Loucy (cell line): ENCODE results near the gene GOLM1.

Source experiments
- H2AFZ ChIP-seq: fragments of 200-600 bp; sonication (generic); 2 replicates; pipeline ENCODE4 v1.6.0; 2016; ENCODE audit warnings: antibody characterized with exemption, mild to moderate bottlenecking, low read length, moderate library complexity
- H3F3A ChIP-seq: fragments of 200-600 bp; 2 replicates; pipeline ENCODE4 v1.6.0; 2016; ENCODE audit warnings: antibody characterized with exemption, low read depth, mild to moderate bottlenecking
- H3K27me3 ChIP-seq: fragments of 200-600 bp; sonication (generic); 2 replicates; pipeline ENCODE4 v1.6.1; 2014; ENCODE audit warnings: low read length, mild to moderate bottlenecking; ENCODE audit not compliant: insufficient read depth, poor library complexity, severe bottlenecking
- H3K36me3 ChIP-seq: fragments of 200-600 bp; sonication (generic); 2 replicates; pipeline ENCODE4 v1.6.1; 2016; ENCODE audit warnings: low read length; ENCODE audit not compliant: insufficient read depth
- H3K4me1 ChIP-seq: fragments of 200-600 bp; sonication (generic); 2 replicates; pipeline ENCODE4 v1.5.1; 2014; ENCODE audit warnings: low read length, mild to moderate bottlenecking; ENCODE audit not compliant: insufficient read depth, poor library complexity, severe bottlenecking
- H3K4me2 ChIP-seq: fragments of 200-600 bp; sonication (generic); 2 replicates; pipeline ENCODE4 v1.6.0; 2014; ENCODE audit warnings: antibody characterized with exemption, low read length, low read depth, mild to moderate bottlenecking; ENCODE audit not compliant: poor library complexity, severe bottlenecking
- H3K4me3 ChIP-seq: fragments of 200-600 bp; sonication (generic); 2 replicates; pipeline ENCODE4 v1.5.1; 2014; ENCODE audit warnings: low read length, mild to moderate bottlenecking, mixed read lengths; ENCODE audit not compliant: poor library complexity, severe bottlenecking
- H3K79me2 ChIP-seq: fragments of 200-600 bp; sonication (generic); 2 replicates; pipeline ENCODE4 v1.6.1; 2014; ENCODE audit warnings: low read length; ENCODE audit not compliant: insufficient read depth
- H3K9ac ChIP-seq: fragments of 200-600 bp; sonication (generic); 2 replicates; pipeline ENCODE4 v1.6.0; 2014; ENCODE audit warnings: mild to moderate bottlenecking, low read depth, low read length, moderate library complexity; ENCODE audit not compliant: poor library complexity, severe bottlenecking
- H3K9me2 ChIP-seq: fragments of 200-600 bp; sonication (generic); replicated peaks from 2 replicates; pipeline ENCODE4 v1.6.1; 2016; ENCODE audit warnings: low read depth, low read length, mixed read lengths
- H3K9me3 ChIP-seq: fragments of 200-600 bp; sonication (generic); 2 replicates; pipeline ENCODE4 v1.6.1; 2014; ENCODE audit warnings: mild to moderate bottlenecking, antibody characterized with exemption, low read length, low read depth; ENCODE audit not compliant: insufficient read depth
- H4K20me1 ChIP-seq: fragments of 200-600 bp; sonication (generic); 2 replicates; pipeline ENCODE4 v1.6.0; 2014; ENCODE audit warnings: antibody characterized with exemption, low read length, mild to moderate bottlenecking; ENCODE audit not compliant: insufficient read depth, poor library complexity, severe bottlenecking
- EZH2phosphoT487 ChIP-seq: fragments of 200-600 bp; IDR thresholded peaks from 2 replicates; pipeline ENCODE4 v1.6.1; 2018; ENCODE audit warnings: antibody characterized with exemption, mild to moderate bottlenecking, moderate library complexity, borderline replicate concordance
- TF ChIP-seq, protein P1 (sequence below): fragments of 200-600 bp; sonication (generic); conservative IDR thresholded peaks from 2 replicates; pipeline ENCODE4 v1.5.1; 2014; ENCODE audit warnings: mild to moderate bottlenecking, antibody characterized with exemption, low read length

GOLM1 gene

DNA sequence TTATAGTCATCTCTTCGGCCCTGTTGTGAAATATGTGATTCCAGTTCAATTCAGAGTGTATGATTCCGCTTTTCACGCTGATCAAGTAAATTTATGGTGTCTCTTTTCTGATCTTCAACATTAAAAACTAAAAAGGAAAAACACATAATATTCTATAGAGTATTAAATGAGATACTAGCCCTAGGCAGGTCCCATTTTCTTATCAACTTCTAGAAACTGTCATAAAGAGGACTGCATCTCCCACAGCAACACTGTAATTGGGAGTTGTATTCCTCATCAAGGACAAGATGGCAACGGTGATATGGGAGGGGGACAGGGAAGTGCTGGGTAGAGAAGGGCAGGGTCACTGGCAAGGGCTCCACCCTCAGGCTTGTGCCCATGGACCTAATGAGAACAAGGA, 71.6 kb downstream of the GOLM1 start:
- TF ChIP-seq EZH2phosphoT487, result no peak
- peaks cover 4% of the 10 kb centered on the region; the same call in 1 of the 2 replicates for H3F3A ChIP-seq
- H3K4me1 ChIP-seq, result peaks cover 7% of the 10 kb centered on the region
- no peaks in the 10 kb centered on the region for H3K9me2 ChIP-seq
- no peaks in the 10 kb centered on the region for H4K20me1 ChIP-seq
- peaks cover 27% of the 10 kb centered on the region; the same call in 1 of the 2 replicates for H3K36me3 ChIP-seq
- no peak overlapping the region for H2AFZ ChIP-seq
- no peak overlapping the region for H3K4me3 ChIP-seq
- H3K27me3 ChIP-seq, result no peaks in the 10 kb centered on the region
- H3K4me2 ChIP-seq, result no peak overlapping the region
- H3K79me2 ChIP-seq, result no peaks in the 10 kb centered on the region
- no peak overlapping the region for H3K9ac ChIP-seq
- H3K9me3 ChIP-seq, result no peaks in the 10 kb centered on the region

DNA sequence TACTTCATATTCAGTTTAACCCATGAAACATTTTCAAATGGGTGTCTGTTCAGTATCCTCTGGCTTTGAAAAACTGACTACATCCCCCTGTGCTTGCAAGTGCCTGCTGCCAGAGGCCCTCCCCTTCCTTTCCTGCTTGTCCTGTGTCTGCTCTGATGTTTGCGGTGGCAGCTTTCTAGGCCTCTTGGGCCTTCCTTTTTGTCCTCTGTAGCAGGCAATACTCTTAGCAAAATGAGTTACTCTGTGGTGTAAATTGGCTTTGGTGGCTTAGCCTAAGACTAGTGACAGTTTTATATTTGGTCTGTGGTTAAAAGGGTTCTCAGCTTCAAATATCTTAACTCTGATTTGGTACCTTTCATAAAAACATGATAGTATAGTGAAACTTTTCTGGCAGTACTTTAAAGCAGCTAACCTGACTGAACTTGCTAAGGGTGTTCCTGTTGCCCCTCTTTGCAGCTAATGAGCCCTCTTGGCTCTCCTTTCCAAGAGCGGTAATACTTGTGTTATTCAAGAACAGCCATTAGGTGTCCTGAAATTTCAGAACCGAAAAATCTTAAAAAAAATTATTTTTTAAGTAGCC, 76.6 kb downstream of the GOLM1 start:
- no peak for TF ChIP-seq EZH2phosphoT487
- TF ChIP-seq, protein P1, sequence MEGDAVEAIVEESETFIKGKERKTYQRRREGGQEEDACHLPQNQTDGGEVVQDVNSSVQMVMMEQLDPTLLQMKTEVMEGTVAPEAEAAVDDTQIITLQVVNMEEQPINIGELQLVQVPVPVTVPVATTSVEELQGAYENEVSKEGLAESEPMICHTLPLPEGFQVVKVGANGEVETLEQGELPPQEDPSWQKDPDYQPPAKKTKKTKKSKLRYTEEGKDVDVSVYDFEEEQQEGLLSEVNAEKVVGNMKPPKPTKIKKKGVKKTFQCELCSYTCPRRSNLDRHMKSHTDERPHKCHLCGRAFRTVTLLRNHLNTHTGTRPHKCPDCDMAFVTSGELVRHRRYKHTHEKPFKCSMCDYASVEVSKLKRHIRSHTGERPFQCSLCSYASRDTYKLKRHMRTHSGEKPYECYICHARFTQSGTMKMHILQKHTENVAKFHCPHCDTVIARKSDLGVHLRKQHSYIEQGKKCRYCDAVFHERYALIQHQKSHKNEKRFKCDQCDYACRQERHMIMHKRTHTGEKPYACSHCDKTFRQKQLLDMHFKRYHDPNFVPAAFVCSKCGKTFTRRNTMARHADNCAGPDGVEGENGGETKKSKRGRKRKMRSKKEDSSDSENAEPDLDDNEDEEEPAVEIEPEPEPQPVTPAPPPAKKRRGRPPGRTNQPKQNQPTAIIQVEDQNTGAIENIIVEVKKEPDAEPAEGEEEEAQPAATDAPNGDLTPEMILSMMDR, result no peak
- Histone ChIP-seq H3K9ac (no peak overlapping the region), H3K4me3 (no peak overlapping the region), H3K79me2 (no peaks in the 10 kb centered on the region), H3K36me3 (peaks cover 41% of the 10 kb centered on the region; the same call in 1 of the 2 replicates), H2AFZ (no peak overlapping the region), H3F3A (peaks cover 4% of the 10 kb centered on the region; the same call in 1 of the 2 replicates), H4K20me1 (no peaks in the 10 kb centered on the region), H3K9me3 (no peaks in the 10 kb centered on the region), H3K4me1 (peaks cover 13% of the 10 kb centered on the region), H3K4me2 (no peak overlapping the region), H3K27me3 (no peaks in the 10 kb centered on the region), H3K9me2 (no peaks in the 10 kb centered on the region)

DNA sequence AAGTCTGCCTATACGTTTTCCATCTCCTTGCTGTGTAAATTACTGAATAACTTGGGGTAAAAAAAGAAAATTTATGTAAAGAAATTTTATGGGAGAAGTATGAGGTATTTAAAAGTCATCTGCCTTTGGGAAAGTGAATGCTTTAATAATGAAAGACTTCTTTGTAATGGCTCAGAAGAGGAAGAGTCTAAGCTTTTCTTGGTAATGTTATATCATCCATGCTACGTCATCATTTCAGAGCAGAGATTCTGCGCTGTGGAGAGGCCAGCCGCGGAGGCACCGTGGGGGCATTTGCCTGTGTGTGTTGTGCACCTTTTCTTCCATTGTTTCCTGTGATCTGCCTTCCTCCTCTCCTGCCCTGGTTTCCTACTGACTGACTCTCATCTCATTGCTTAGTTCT, 78.2 kb downstream of the GOLM1 start:
- Histone ChIP-seq H3K36me3 (peaks cover 45% of the 10 kb centered on the region; the same call in 1 of the 2 replicates), H3K4me1 (peaks cover 13% of the 10 kb centered on the region), H3K4me2 (no peak overlapping the region), H3K79me2 (no peaks in the 10 kb centered on the region), H2AFZ (no peak overlapping the region), H4K20me1 (no peaks in the 10 kb centered on the region), H3K27me3 (no peaks in the 10 kb centered on the region), H3K9ac (no peak overlapping the region), H3F3A (peaks cover 4% of the 10 kb centered on the region; the same call in 1 of the 2 replicates), H3K4me3 (no peak overlapping the region), H3K9me3 (no peaks in the 10 kb centered on the region), H3K9me2 (no peaks in the 10 kb centered on the region)
- TF ChIP-seq, protein P1, result no peak
- TF ChIP-seq EZH2phosphoT487, result no peak

DNA sequence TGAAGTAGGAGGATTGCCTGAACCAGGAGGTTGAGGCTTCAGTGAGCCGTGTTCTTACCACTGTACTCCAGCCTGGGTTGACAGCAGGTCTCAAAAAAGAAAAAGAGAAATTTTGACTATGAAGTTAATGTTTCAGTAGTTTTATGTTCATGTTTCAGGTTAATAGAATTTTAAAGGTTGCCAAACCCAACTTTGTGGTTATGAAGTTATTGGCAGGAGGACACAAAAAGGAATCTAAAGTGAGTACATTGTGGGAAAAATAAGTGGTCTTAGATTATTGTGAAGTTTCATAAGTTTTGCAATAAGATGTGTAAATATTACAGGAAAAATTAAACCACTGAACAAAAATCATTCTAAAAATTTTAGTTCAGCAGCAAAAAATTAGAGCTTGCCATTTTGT, 78.6 kb downstream of the GOLM1 start:
- H4K20me1 ChIP-seq, result no peaks in the 10 kb centered on the region
- peaks cover 45% of the 10 kb centered on the region; the same call in 1 of the 2 replicates for H3K36me3 ChIP-seq
- H3K9me2 ChIP-seq, result no peaks in the 10 kb centered on the region
- no peaks in the 10 kb centered on the region for H3K27me3 ChIP-seq
- H3K4me3 ChIP-seq, result no peak overlapping the region
- no peak overlapping the region for H2AFZ ChIP-seq
- no peak overlapping the region for H3K4me2 ChIP-seq
- no peak for TF ChIP-seq EZH2phosphoT487
- TF ChIP-seq, protein P1, result no peak
- H3F3A ChIP-seq, result peaks cover 4% of the 10 kb centered on the region; the same call in 1 of the 2 replicates
- peaks cover 13% of the 10 kb centered on the region for H3K4me1 ChIP-seq
- no peak overlapping the region for H3K9ac ChIP-seq
- H3K79me2 ChIP-seq, result no peaks in the 10 kb centered on the region
- H3K9me3 ChIP-seq, result no peaks in the 10 kb centered on the region
